Adrenal gland (tissue), 12 donors: Measurements from ENCODE around the gene XPC. TPM values are rescaled to one million over a fixed set of nuclear protein-coding genes. Genes with fewer than 3 reads are reported as not detected.
"Not testable (repeated sequence)": the region's sequence is repeated elsewhere in the genome, so short reads cannot be mapped to it uniquely, and the experiment has no call there.

Experiments used
- DNase-seq, 7 donors: peaks; one replicate each; pipeline ENCODE4 v3.0.0-alpha.2; 2019 to 2020
- H3K27ac ChIP-seq, 5 donors: fragments of 200-600 bp; sonication (generic) in 4 of 5; 1 replicate in 3 of 5; 2 replicates in 2 of 5; pipeline versions ENCODE4 v1.5.1 to v1.8.0; 2016 to 2020; ENCODE audit warnings: mild to moderate bottlenecking in 1 of 5
- H3K27me3 ChIP-seq: fragments of 200-600 bp; 2 replicates; pipeline ENCODE4 v1.8.0; 2021
- H3K36me3 ChIP-seq, 2 donors: fragments of 200-600 bp; replicated peaks in 1 of 2; 1 replicate in 1 of 2; 2 replicates in 1 of 2; pipeline versions ENCODE4 v1.5.1 to v1.8.0; 2018 to 2022
- H3K4me1 ChIP-seq, 2 donors: fragments of 200-600 bp; replicated peaks in 1 of 2; 1 replicate in 1 of 2; 2 replicates in 1 of 2; pipeline versions ENCODE4 v1.5.1 to v1.8.0; 2018 to 2021
- H3K4me3 ChIP-seq, 4 donors: fragments of 200-600 bp; sonication (generic) in 3 of 4; one replicate each; pipeline ENCODE4 v1.5.1; 2016 to 2018
- H3K9me3 ChIP-seq, 3 donors: fragments of 200-600 bp; sonication (generic) in 1 of 3; replicated peaks in 1 of 3; 1 replicate in 2 of 3; 2 replicates in 1 of 3; pipeline versions ENCODE4 v1.5.1 to v1.8.0; 2016 to 2021
- CTCF ChIP-seq, 6 experiments: fragments of 450-650 bp in 4 of 6; fragments of 200-600 bp in 2 of 6; sonication (generic) in 1 of 6; IDR thresholded peaks; 1 replicate in 5 of 6; 2 replicates in 1 of 6; pipeline versions ENCODE4 v1.5.1 to v1.8.0; 2016 to 2021; ENCODE audit warnings: antibody characterized with exemption in 6 of 6, mild to moderate bottlenecking in 2 of 6, moderate library complexity in 1 of 6
- POLR2A ChIP-seq, 2 donors: fragments of 450-650 bp; IDR thresholded peaks; one replicate each; pipeline ENCODE4 v1.6.1; 2017; ENCODE audit warnings: antibody characterized with exemption in 2 of 2, mild to moderate bottlenecking in 2 of 2, moderate library complexity in 1 of 2
- WGBS, 4 donors: extraction: QIAGEN DNeasy Blood & Tissue Kit in 2 of 4; methylation state at CpG; one replicate each; pipeline versions ENCODE4 v1.1.5 to v1.1.7; 2013 to 2017; 5-methylcytosine and 5-hydroxymethylcytosine counted together
- intact Hi-C, 2 donors: fragments of 100-400 bp; cut with DNase I; formaldehyde crosslinking; loops; one replicate each; pipeline versions ENCODE4 v1.14.1 to v1.15.0; 2022 to 2023
- polyA plus RNA-seq, 3 donors: library from polyadenylated mRNA; stranded (reverse); fragments of 200-250 nt in 2 of 3; fragments of 350-450 nt in 1 of 3; fragmentation: Illumina TruSeq in 1 of 3; extraction: RNeasy Lipid Tissue Mini Kit (QIAGEN cat#74804) in 1 of 3; gene quantifications; one replicate each; pipeline ENCODE4 v1.2.3, GENCODE V29; 2013 to 2014
- total RNA-seq, 9 donors: library from RNA; depleted of rRNA in 4 of 9; stranded (reverse); fragments of >200 nt in 4 of 9; fragments of 120-200 nt in 1 of 9; fragmentation: NEBNext Ultra II Directional in 1 of 9; extraction: Animal tissue kit (Norgen Biotek cat#: 25700) in 1 of 9; gene quantifications; one replicate each; pipeline versions ENCODE4 v1.1.0 to v1.2.4, GENCODE V29; 2013 to 2023
- donor health status: healthy with polysubstance abuse.
- donor health status: Bipolar disorder and iron deficiency.
- donor health status: DM: yes; HTN: yes; CAD: no.
- donor health status: DM: no; HTN: no; CAD: no.
- donor health status: DM: no; HTN: no; CAD: no.
- donor health status: DM: yes; HTN: yes; CAD: no.

The XPC gene
- total and polyA plus RNA-seq, 12 donors = 15.6 to 66.5 (median 31.4) TPM

- intact Hi-C loops = no loop called here
- Histone ChIP-seq H3K4me3 (no peak overlapping the region), H3K4me1 (peaks cover 10 to 18% of the 10 kb centered on the region in 2 donors), H3K27ac (peak overlapping the region in 1 of 5 donors; percentile 78), H3K27me3 (no peaks in the 10 kb centered on the region), H3K36me3 (peaks cover 0 to 32% of the 10 kb centered on the region in 2 donors), H3K9me3 (no peaks in the 10 kb centered on the region)
- DNase-seq = no peak
- WGBS, 4 donors = 90 to 93% (median 93%) methylated on average over 10 of the region's 10 CpGs
- TF ChIP-seq POLR2A (IDR thresholded peaks at IDR 0.05) (no peak), CTCF (IDR thresholded peaks at IDR 0.05) (no peak)
Measured at GRCh38 chr3:14117468-14118399, 60.7 kb downstream of the XPC start.

DNA sequence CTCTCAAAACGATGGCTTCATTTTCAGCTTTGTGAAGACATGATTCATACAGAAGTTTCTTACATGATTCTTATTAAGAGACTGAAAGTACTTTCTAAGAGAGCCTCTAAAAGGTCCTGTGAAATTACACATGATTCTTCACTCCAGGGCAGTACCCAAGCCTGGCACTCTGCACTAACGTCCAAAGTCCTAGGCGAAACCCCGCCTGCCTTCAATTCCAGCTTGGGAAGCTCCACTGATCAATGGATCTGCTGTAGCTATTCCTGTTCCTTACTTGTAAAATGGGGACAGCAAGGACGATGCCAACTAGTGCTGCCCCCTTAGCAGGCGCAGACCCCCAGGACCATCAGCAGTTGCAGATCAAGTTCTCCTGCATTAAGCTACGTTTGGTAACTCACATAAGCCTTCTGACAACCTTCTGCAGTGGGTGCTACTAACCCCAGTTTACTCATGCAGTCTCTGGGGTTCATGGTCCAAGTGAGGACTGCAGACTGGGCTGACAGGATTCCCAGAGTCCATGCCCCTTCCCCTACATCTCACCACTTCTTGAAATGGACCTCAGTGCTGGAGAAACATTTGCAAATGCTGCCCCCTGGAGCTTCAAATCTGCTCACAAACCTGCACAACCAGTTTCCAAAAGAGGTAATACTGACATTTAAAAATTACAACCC lies 64.3 kb downstream of the XPC start:
- WGBS, 4 donors = 93 to 98% (median 96%) methylated on average over 7 of the region's 7 CpGs

GRCh38 chr3:14110699-14111098 lies 67.7 kb downstream of the XPC start:
- Histone ChIP-seq H3K4me1 (no peaks in the 10 kb centered on the region), H3K36me3 (peaks cover 0 to 34% of the 10 kb centered on the region in 2 donors), H3K27ac (no peak overlapping the region), H3K9me3 (no peaks in the 10 kb centered on the region), H3K27me3 (no peaks in the 10 kb centered on the region), H3K4me3 (no peak overlapping the region)
- DNase-seq = no peak
- 81 to 86% (median 84%) methylated on average over 4 of the region's 4 CpGs for WGBS, 4 donors
- intact Hi-C loops = no loop called here
- TF ChIP-seq POLR2A (IDR thresholded peaks at IDR 0.05) (no peak), CTCF (IDR thresholded peaks at IDR 0.05) (no peak)

More for the DNA sequence above, 64.3 kb downstream of the XPC start:
- intact Hi-C loops = no loop called here
- H3K27ac ChIP-seq = no peak overlapping the region
- peaks cover 9% of the 10 kb centered on the region in 2 donors for H3K4me1 ChIP-seq
- H3K4me3 ChIP-seq = no peak overlapping the region
- H3K27me3 ChIP-seq = no peaks in the 10 kb centered on the region
- TF ChIP-seq CTCF (IDR thresholded peaks at IDR 0.05) (no peak), POLR2A (IDR thresholded peaks at IDR 0.05) (no peak)
- peaks cover 0 to 42% of the 10 kb centered on the region in 2 donors for H3K36me3 ChIP-seq
- H3K9me3 ChIP-seq = no peaks in the 10 kb centered on the region
- DNase-seq = no peak

DNA sequence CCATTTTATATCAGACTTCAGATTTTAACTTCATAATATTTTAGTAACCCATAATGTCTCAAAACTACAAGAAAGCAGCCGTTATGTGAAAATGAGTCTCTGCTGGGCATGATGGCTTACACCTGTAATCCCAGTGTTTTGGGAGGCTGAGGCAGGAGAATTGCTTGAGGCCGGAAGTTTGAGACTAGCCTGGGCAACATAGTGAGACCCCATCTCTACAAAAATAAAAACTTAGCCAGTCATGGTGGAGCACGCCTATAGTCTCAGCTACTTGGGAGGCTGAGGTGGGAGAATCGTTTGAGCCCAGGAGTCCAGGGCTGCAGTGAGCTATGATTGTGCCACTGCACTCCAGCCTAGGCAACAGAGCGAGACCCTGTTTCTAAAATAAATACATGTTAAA lies 68.6 kb downstream of the XPC start:
- H3K27ac ChIP-seq, H3K4me3 ChIP-seq, H3K27me3 ChIP-seq, DNase-seq, H3K9me3 ChIP-seq, H3K4me1 ChIP-seq, intact Hi-C loops: not testable (repeated sequence)
- 93 to 98% (median 96%) methylated on average over 5 of the region's 5 CpGs for WGBS, 4 donors
- peaks cover 0 to 26% of the 10 kb centered on the region in 2 donors for H3K36me3 ChIP-seq
